Neural progenitor cell (in vitro differentiated cells): ENCODE data around the gene IFITM5. TPM values are rescaled to one million over a fixed set of nuclear protein-coding genes. Genes with fewer than 3 reads are reported as not detected.

Experiments used
- DNase-seq: peaks from one replicate; pipeline ENCODE4 v3.0.0-alpha.2; 2016; ENCODE audit warnings: low spot score
- H2AFZ ChIP-seq: fragments of 200-600 bp; sonication (generic); replicated peaks from 2 replicates; pipeline ENCODE4 v1.6.1; 2016; ENCODE audit warnings: antibody characterized with exemption
- H3F3A ChIP-seq: fragments of 200-600 bp; sonication (generic); 2 replicates; pipeline ENCODE4 v1.6.1; 2016; ENCODE audit warnings: antibody characterized with exemption, low read depth
- H3K27ac ChIP-seq: fragments of 200-600 bp; sonication (generic); 2 replicates; pipeline ENCODE4 v1.5.1; 2016; ENCODE audit warnings: mild to moderate bottlenecking
- H3K27me3 ChIP-seq: fragments of 200-600 bp; sonication (generic); 2 replicates; pipeline ENCODE4 v1.6.1; 2016; ENCODE audit warnings: mild to moderate bottlenecking, moderate library complexity
- H3K36me3 ChIP-seq: fragments of 200-600 bp; sonication (generic); 2 replicates; pipeline ENCODE4 v1.5.1; 2016
- H3K4me1 ChIP-seq: fragments of 200-600 bp; sonication (generic); 2 replicates; pipeline ENCODE4 v1.6.1; 2016; ENCODE audit warnings: mixed run types
- H3K4me2 ChIP-seq: fragments of 200-600 bp; sonication (generic); 2 replicates; pipeline ENCODE4 v1.6.1; 2016
- H3K4me3 ChIP-seq: fragments of 200-600 bp; sonication (generic); 2 replicates; pipeline ENCODE4 v1.5.1; 2016
- H3K79me2 ChIP-seq: fragments of 200-600 bp; sonication (generic); 2 replicates; pipeline ENCODE4 v1.6.1; 2016; ENCODE audit warnings: low read depth
- H3K9ac ChIP-seq: fragments of 200-600 bp; sonication (generic); 2 replicates; pipeline ENCODE4 v1.6.1; 2016
- H3K9me3 ChIP-seq: fragments of 200-600 bp; sonication (generic); 2 replicates; pipeline ENCODE4 v1.5.1; 2016; ENCODE audit warnings: low read depth
- H4K20me1 ChIP-seq: fragments of 200-600 bp; sonication (generic); 2 replicates; pipeline ENCODE4 v1.6.1; 2016; ENCODE audit warnings: low read depth
- H3K27ac Mint-ChIP-seq: 3 replicates; pipeline ENCODE4 v1.8.0; 2021; ENCODE audit warnings: mixed read lengths
- H3K27me3 Mint-ChIP-seq: 2 replicates; pipeline ENCODE4 v1.8.0; 2022; ENCODE audit warnings: low read depth, mild to moderate bottlenecking, inconsistent platforms, moderate library complexity, mixed read lengths; ENCODE audit not compliant: insufficient read depth
- H3K36me3 Mint-ChIP-seq: 3 replicates; pipeline ENCODE4 v1.8.0; 2021; ENCODE audit warnings: mixed read lengths
- H3K4me1 Mint-ChIP-seq: 3 replicates; pipeline ENCODE4 v1.8.0; 2021; ENCODE audit warnings: mixed read lengths
- H3K4me3 Mint-ChIP-seq: 3 replicates; pipeline ENCODE4 v1.8.0; 2021; ENCODE audit warnings: mild to moderate bottlenecking, moderate library complexity, mixed read lengths
- H3K9me3 Mint-ChIP-seq: 3 replicates; pipeline ENCODE4 v1.8.0; 2020; ENCODE audit warnings: mixed read lengths
- EZH2 ChIP-seq: fragments of 200-600 bp; sonication (generic); IDR thresholded peaks from 2 replicates; pipeline ENCODE4 v1.6.1; 2017; ENCODE audit warnings: antibody characterized with exemption, mild to moderate bottlenecking, moderate library complexity
- EZH2phosphoT487 ChIP-seq: fragments of 200-600 bp; sonication (generic); IDR thresholded peaks from 2 replicates; pipeline ENCODE4 v1.6.1; 2017; ENCODE audit warnings: antibody characterized with exemption
- total RNA-seq: library from RNA; depleted of rRNA; stranded (reverse); fragments of >200 nt; gene quantifications from 2 replicates; pipeline ENCODE4 v1.2.3, GENCODE V29; 2015; ENCODE audit warnings: low replicate concordance
- TF ChIP-seq, protein P1 (sequence below): fragments of 200-600 bp; sonication (generic); IDR thresholded peaks from 2 replicates; pipeline ENCODE4 v1.5.1; 2017; ENCODE audit warnings: antibody characterized with exemption, mild to moderate bottlenecking

The IFITM5 gene
- total RNA-seq, 1 donor from 2014 or later: not detected

DNA sequence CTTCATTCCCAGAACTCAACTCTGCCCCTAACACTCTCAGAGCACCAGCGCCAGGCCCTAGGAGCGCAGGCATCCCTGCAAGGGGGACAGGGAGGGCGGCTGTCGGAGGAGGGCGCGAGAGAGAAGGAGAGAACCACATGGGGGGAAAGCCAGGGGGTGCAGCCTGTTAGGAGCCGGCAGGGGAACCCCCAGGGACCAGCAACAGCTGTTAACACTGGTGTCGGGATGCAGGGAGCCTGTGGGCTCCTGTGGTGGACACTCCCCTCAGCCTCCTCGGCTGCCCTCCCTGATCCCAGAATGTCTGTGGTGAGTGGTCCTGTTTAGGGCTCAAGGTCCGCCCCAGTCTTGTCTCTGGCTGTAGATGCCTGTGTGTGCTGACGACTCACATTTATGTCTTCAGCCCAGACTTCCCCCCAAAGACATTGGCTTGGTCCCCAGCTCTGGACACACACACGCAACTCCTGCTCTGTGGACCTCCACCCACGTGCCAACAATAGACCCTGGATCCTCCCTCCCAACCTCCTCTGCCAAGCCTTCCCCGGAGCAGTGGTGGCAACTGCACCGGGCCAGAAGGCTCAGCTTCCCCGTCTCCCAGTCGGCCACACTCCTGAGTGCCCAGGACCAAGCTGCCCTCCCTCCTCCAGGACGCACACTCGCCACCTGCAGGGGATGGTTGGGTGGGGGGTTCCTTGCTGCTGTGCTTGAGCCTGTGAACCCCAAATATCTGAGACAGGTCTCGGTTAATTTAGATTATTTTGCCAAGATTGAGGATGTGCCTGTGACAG lies 817 bp upstream of the IFITM5 start:
- DNase-seq: peak; percentile 78

DNA sequence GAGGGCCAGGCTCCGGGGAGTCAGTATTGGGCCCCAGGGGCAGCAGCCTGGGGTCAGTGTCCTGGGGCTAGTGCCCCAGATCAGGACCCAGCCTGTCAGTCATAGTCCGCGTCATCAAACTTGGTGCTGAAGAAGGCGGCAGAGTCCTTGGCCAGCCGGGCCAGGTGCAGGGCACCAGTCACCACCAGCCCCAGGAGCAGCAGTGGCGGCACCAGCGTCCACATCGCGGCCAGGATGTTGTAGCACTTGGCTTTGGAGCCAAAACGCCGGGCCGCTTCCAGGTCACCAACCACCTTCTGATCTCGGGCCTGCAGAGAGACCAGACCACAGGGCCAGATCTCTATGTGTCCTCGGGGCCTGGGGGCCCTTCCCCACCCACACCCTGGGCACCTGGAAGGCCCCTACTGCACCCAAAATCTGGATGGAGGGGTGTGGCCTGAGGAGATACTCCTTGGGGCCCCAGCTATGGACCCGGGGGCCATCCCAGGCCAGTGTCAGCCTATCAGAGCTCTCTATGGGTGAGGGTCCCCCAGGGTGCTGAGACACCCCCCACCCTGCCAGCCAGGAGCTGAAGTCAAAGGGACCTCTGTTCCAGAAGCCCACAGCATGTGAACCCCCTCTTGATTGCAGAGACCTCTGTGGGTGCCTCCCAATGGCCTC lies 790 bp downstream of the IFITM5 start:
- H3K36me3 Mint-ChIP-seq: no peaks in the 10 kb centered on the region
- Histone ChIP-seq H3K27ac (no peak overlapping the region), H3K27me3 (no peaks in the 10 kb centered on the region), H3K4me3 (no peak overlapping the region), H3K9me3 (no peaks in the 10 kb centered on the region), H4K20me1 (no peaks in the 10 kb centered on the region), H3K4me1 (peaks cover 13% of the 10 kb centered on the region), H3K36me3 (no peaks in the 10 kb centered on the region), H3K79me2 (no peaks in the 10 kb centered on the region), H3F3A (peaks cover 8% of the 10 kb centered on the region), H2AFZ (no peak overlapping the region), H3K9ac (no peak overlapping the region), H3K4me2 (no peak overlapping the region)
- peaks cover 17% of the 10 kb centered on the region for H3K4me1 Mint-ChIP-seq
- H3K27ac Mint-ChIP-seq: peak overlapping the region; percentile 37
- peaks cover 13% of the 10 kb centered on the region for H3K9me3 Mint-ChIP-seq
- no peak for DNase-seq
- TF ChIP-seq EZH2phosphoT487: no peak
- H3K4me3 Mint-ChIP-seq: no peak overlapping the region
- H3K27me3 Mint-ChIP-seq: peaks cover 8% of the 10 kb centered on the region

More for the DNA sequence above, 817 bp upstream of the IFITM5 start:
- peaks cover 13% of the 10 kb centered on the region for H3F3A ChIP-seq
- TF ChIP-seq EZH2phosphoT487 (no peak), EZH2 (no peak)
- TF ChIP-seq, protein P1, sequence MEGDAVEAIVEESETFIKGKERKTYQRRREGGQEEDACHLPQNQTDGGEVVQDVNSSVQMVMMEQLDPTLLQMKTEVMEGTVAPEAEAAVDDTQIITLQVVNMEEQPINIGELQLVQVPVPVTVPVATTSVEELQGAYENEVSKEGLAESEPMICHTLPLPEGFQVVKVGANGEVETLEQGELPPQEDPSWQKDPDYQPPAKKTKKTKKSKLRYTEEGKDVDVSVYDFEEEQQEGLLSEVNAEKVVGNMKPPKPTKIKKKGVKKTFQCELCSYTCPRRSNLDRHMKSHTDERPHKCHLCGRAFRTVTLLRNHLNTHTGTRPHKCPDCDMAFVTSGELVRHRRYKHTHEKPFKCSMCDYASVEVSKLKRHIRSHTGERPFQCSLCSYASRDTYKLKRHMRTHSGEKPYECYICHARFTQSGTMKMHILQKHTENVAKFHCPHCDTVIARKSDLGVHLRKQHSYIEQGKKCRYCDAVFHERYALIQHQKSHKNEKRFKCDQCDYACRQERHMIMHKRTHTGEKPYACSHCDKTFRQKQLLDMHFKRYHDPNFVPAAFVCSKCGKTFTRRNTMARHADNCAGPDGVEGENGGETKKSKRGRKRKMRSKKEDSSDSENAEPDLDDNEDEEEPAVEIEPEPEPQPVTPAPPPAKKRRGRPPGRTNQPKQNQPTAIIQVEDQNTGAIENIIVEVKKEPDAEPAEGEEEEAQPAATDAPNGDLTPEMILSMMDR: peak; percentile 47
- H2AFZ ChIP-seq: no peak overlapping the region
- H3K27me3 ChIP-seq: no peaks in the 10 kb centered on the region
- H3K4me1 Mint-ChIP-seq: peaks cover 20% of the 10 kb centered on the region
- H3K4me1 ChIP-seq: peaks cover 17% of the 10 kb centered on the region
- H3K36me3 ChIP-seq: no peaks in the 10 kb centered on the region
- H3K36me3 Mint-ChIP-seq: no peaks in the 10 kb centered on the region
- H3K79me2 ChIP-seq: no peaks in the 10 kb centered on the region
- H3K9me3 ChIP-seq: no peaks in the 10 kb centered on the region
- H4K20me1 ChIP-seq: no peaks in the 10 kb centered on the region
- H3K4me2 ChIP-seq: no peak overlapping the region
- H3K27me3 Mint-ChIP-seq: peaks cover 8% of the 10 kb centered on the region
- no peak overlapping the region for H3K4me3 Mint-ChIP-seq
- no peak overlapping the region for H3K9ac ChIP-seq
- peaks cover 16% of the 10 kb centered on the region for H3K9me3 Mint-ChIP-seq
- no peak overlapping the region for H3K27ac Mint-ChIP-seq
- no peak overlapping the region for H3K4me3 ChIP-seq
- no peak overlapping the region for H3K27ac ChIP-seq

DNA sequence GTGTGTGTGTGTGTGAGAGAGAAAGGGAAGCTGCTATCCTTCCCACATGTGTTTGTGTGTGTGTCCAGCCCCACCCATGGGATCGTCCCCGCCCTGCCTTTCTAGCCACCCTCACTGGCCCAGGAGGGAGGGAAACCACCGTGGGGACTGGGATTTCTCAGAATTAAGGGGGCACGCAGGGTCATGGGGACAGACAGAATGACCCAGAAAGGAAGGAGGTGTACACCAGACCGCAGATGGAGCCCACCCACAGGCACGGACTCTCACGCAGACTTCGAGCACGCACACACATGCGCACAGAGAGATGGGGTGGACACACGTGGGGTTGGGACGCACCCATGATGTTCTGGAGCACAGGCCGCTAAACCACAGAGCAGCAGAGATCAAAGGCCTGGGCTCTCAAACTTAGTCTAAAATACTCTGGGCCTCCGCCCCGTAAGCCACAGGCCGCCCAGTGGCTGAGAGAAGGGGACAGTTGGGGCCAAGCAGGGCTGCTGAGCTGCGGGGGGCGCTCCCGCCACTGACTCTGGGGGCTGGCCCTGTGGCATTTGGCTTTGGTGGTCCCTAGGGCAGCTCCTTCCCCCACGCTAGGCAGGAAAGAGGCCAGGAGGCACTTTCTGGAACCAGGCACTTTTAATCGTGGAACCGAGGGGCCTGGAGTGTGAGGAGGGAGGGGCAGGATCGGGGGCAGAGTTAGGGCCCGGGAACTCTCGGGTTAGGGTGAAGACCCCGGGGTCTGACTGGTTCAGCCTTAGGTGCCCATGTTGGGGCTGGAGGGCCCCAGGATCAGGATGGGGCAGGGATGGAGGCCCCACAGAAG lies 1.5 kb downstream of the IFITM5 start:
- H3K4me3 Mint-ChIP-seq: no peak overlapping the region

More for the DNA sequence above, 1.5 kb downstream of the IFITM5 start:
- Mint-ChIP-seq H3K36me3 (no peaks in the 10 kb centered on the region), H3K27me3 (peaks cover 6% of the 10 kb centered on the region), H3K9me3 (peaks cover 9% of the 10 kb centered on the region), H3K27ac (peak overlapping the region; percentile 92), H3K4me1 (peaks cover 17% of the 10 kb centered on the region)
- Histone ChIP-seq H3K36me3 (no peaks in the 10 kb centered on the region), H3K4me1 (peaks cover 13% of the 10 kb centered on the region), H4K20me1 (no peaks in the 10 kb centered on the region), H3K9ac (no peak overlapping the region), H3K4me2 (no peak overlapping the region), H3K27me3 (no peaks in the 10 kb centered on the region), H2AFZ (no peak overlapping the region), H3K27ac (no peak overlapping the region), H3K4me3 (no peak overlapping the region), H3F3A (peaks cover 6% of the 10 kb centered on the region), H3K9me3 (no peaks in the 10 kb centered on the region), H3K79me2 (no peaks in the 10 kb centered on the region)
- peak; percentile 24 for DNase-seq
- TF ChIP-seq EZH2phosphoT487: no peak
- TF ChIP-seq EZH2: no peak
- TF ChIP-seq, protein P1: no peak
